SH-SY5Y (cell line): ENCODE measurements around the gene RAMP1.

Source experiments
- GATA2 ChIP-seq: IDR thresholded peaks from 2 replicates; pipeline ENCODE4 v1.6.1; 2011; ENCODE audit warnings: mild to moderate bottlenecking, low read depth, low read length
- GATA3 ChIP-seq: IDR thresholded peaks from 2 replicates; pipeline ENCODE4 v1.6.1; 2011; ENCODE audit warnings: low read depth, mild to moderate bottlenecking, low read length, moderate library complexity

DNA sequence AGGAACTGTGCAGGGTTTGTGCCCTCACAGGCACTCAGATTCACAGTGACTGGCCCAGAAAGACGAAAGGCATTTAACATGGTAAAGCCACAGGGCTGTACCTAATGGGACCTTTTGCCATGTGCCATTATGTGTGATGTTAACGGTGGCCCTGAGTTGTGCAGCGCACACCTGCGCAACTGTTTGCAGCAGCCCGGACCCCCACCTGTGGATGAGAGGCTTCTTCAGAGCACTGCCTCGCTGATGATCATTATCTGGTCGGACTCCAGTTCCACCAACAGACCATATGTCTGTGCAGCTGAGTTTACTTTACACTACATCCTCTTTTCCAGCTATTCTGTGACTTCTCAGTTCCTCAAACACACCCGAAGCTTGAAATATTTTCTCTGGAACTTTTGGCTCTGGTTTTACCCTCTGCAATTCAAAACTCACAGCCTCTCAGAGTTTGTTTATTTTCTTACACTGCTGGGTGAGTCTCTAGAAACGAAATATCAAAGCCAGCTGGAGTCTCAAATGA lies 71.8 kb downstream of the RAMP1 start:
- TF ChIP-seq GATA2 (peak; percentile 66), GATA3 (no peak)
